DOHH2 (cell line): ENCODE measurements around the gene METTL1.

ENCODE experiments used
- H3F3A ChIP-seq: fragments of 200-600 bp; sonication (generic), shearing (Covaris generic); 2 replicates; pipeline ENCODE4 v1.6.0; 2016; ENCODE audit warnings: antibody characterized with exemption, mild to moderate bottlenecking; ENCODE audit not compliant: control insufficient read depth, insufficient read depth
- H3K27ac ChIP-seq: fragments of 200-600 bp; sonication (generic); 2 replicates; pipeline ENCODE4 v1.5.1; 2014; ENCODE audit warnings: low read depth, mild to moderate bottlenecking, low read length, moderate library complexity
- H3K27me3 ChIP-seq: fragments of 200-600 bp; sonication (generic); 2 replicates; pipeline ENCODE4 v1.6.1; 2014; ENCODE audit warnings: mild to moderate bottlenecking, low read length, mixed read lengths; ENCODE audit not compliant: control insufficient read depth
- H3K36me3 ChIP-seq: fragments of 200-600 bp; sonication (generic); 2 replicates; pipeline ENCODE4 v1.6.1; 2014; ENCODE audit warnings: mild to moderate bottlenecking, low read length, moderate library complexity, mixed read lengths; ENCODE audit not compliant: control insufficient read depth
- H3K4me1 ChIP-seq: fragments of 200-600 bp; sonication (generic); 2 replicates; pipeline ENCODE4 v1.6.1; 2014; ENCODE audit warnings: mild to moderate bottlenecking, low read length, mixed read lengths; ENCODE audit not compliant: control insufficient read depth
- H3K4me2 ChIP-seq: fragments of 200-600 bp; sonication (generic); 2 replicates; pipeline ENCODE4 v1.6.0; 2014; ENCODE audit warnings: mild to moderate bottlenecking, low read length, moderate library complexity
- H3K4me3 ChIP-seq: fragments of 200-600 bp; sonication (generic); 2 replicates; pipeline ENCODE4 v1.5.1; 2014; ENCODE audit warnings: mild to moderate bottlenecking, low read length, mixed read lengths
- H3K79me2 ChIP-seq: fragments of 200-600 bp; sonication (generic); 2 replicates; pipeline ENCODE4 v1.6.1; 2014; ENCODE audit warnings: mild to moderate bottlenecking, low read length, mixed read lengths; ENCODE audit not compliant: control insufficient read depth
- H3K9me2 ChIP-seq: fragments of 200-600 bp; sonication (generic); replicated peaks from 2 replicates; pipeline ENCODE4 v1.6.1; 2014; ENCODE audit warnings: mild to moderate bottlenecking, low read length, mixed read lengths; ENCODE audit not compliant: control insufficient read depth
- H3K9me3 ChIP-seq: fragments of 200-600 bp; sonication (generic); 2 replicates; pipeline ENCODE4 v1.6.1; 2014; ENCODE audit warnings: antibody characterized with exemption, low read length, mixed read lengths; ENCODE audit not compliant: control insufficient read depth, insufficient read depth
- H4K20me1 ChIP-seq: fragments of 200-600 bp; sonication (generic); 2 replicates; pipeline ENCODE4 v1.6.0; 2014; ENCODE audit warnings: low read depth, mild to moderate bottlenecking, antibody characterized with exemption, low read length, moderate library complexity; ENCODE audit not compliant: control insufficient read depth, insufficient read depth
- CTCF ChIP-seq: fragments of 200-600 bp; sonication (generic); IDR thresholded peaks from one replicate; pipeline ENCODE4 v1.5.1; 2014; ENCODE audit warnings: antibody characterized with exemption, mild to moderate bottlenecking, low read depth, low read length; ENCODE audit not compliant: poor library complexity, severe bottlenecking
- EZH2phosphoT487 ChIP-seq: fragments of 200-600 bp; sonication (generic); IDR thresholded peaks from 2 replicates; pipeline ENCODE4 v1.6.1; 2017; ENCODE audit warnings: borderline replicate concordance, mild to moderate bottlenecking, antibody characterized with exemption, low read length, moderate library complexity, mixed read lengths

METTL1 gene

GRCh38 chr12:57769594-57769993 is 2.3 kb downstream of the METTL1 start:
- Histone ChIP-seq H3K27me3 (peaks cover 25% of the 10 kb centered on the region), H3K4me2 (no peak overlapping the region), H4K20me1 (no peaks in the 10 kb centered on the region), H3K27ac (no peak overlapping the region), H3K79me2 (peaks cover 11% of the 10 kb centered on the region), H3K36me3 (peaks cover 24% of the 10 kb centered on the region), H3K4me1 (peaks cover 40% of the 10 kb centered on the region), H3K9me3 (no peaks in the 10 kb centered on the region), H3K9me2 (no peaks in the 10 kb centered on the region), H3K4me3 (no peak overlapping the region), H3F3A (no peaks in the 10 kb centered on the region)
- no peak for TF ChIP-seq CTCF
- TF ChIP-seq EZH2phosphoT487: no peak

- no peak overlapping the region for H3K4me2 ChIP-seq
- H3K79me2 ChIP-seq: peaks cover 11% of the 10 kb centered on the region
- H3K36me3 ChIP-seq: peaks cover 24% of the 10 kb centered on the region
- H3K27me3 ChIP-seq: peaks cover 30% of the 10 kb centered on the region
- no peaks in the 10 kb centered on the region for H4K20me1 ChIP-seq
- no peaks in the 10 kb centered on the region for H3K9me3 ChIP-seq
- no peak overlapping the region for H3K27ac ChIP-seq
- H3K9me2 ChIP-seq: no peaks in the 10 kb centered on the region
- H3K4me3 ChIP-seq: no peak overlapping the region
- TF ChIP-seq EZH2phosphoT487 (no peak), CTCF (no peak)
- H3K4me1 ChIP-seq: peaks cover 43% of the 10 kb centered on the region
- peaks cover 5% of the 10 kb centered on the region for H3F3A ChIP-seq
Measured at GRCh38 chr12:57767876-57768275, 4.0 kb downstream of the METTL1 start.

GRCh38 chr12:57767305-57767698 is 4.6 kb downstream of the METTL1 start:
- H3K27ac ChIP-seq: no peak overlapping the region
- H4K20me1 ChIP-seq: no peaks in the 10 kb centered on the region
- H3K4me2 ChIP-seq: no peak overlapping the region
- H3K79me2 ChIP-seq: peaks cover 11% of the 10 kb centered on the region
- H3K36me3 ChIP-seq: peaks cover 24% of the 10 kb centered on the region
- H3K27me3 ChIP-seq: peaks cover 30% of the 10 kb centered on the region
- peaks cover 40% of the 10 kb centered on the region for H3K4me1 ChIP-seq
- TF ChIP-seq EZH2phosphoT487 (no peak), CTCF (no peak)
- H3F3A ChIP-seq: peaks cover 11% of the 10 kb centered on the region
- H3K9me2 ChIP-seq: no peaks in the 10 kb centered on the region
- no peak overlapping the region for H3K4me3 ChIP-seq
- H3K9me3 ChIP-seq: no peaks in the 10 kb centered on the region
